Kidney epithelial cell (primary cell): Measurements from ENCODE around the gene ZNF148. TPM values are rescaled to one million over a fixed set of nuclear protein-coding genes. Genes with fewer than 3 reads are reported as not detected.
"Not testable (repeated sequence)": the region's sequence is repeated elsewhere in the genome, so short reads cannot be mapped to it uniquely, and the experiment has no call there.

Source experiments
- DNase-seq: peaks from one replicate; pipeline ENCODE4 v3.0.0-alpha.2; 2010; ENCODE audit warnings: low read depth
- H3K27me3 ChIP-seq: 2 replicates; pipeline ENCODE4 v1.6.0; 2011; ENCODE audit warnings: low read length; ENCODE audit not compliant: control insufficient read depth, insufficient read depth
- H3K36me3 ChIP-seq: 2 replicates; pipeline ENCODE4 v1.5.1; 2011; ENCODE audit warnings: low read length; ENCODE audit not compliant: control insufficient read depth, insufficient read depth
- H3K4me3 ChIP-seq: 2 replicates; pipeline ENCODE4 v1.5.1; 2011; ENCODE audit warnings: low read depth, mild to moderate bottlenecking, control low read depth, low read length
- total RNA-seq: library from RNA; depleted of rRNA; stranded (reverse); fragments of >200 nt; gene quantifications from 2 replicates; pipeline ENCODE4 v1.2.3, GENCODE V29; 2015
- TF ChIP-seq, protein P1 (sequence below): IDR thresholded peaks from 2 replicates; pipeline ENCODE4 v1.5.1; 2011; ENCODE audit warnings: mild to moderate bottlenecking, moderate library complexity, low read length, control low read depth, inconsistent platforms; ENCODE audit not compliant: insufficient read depth, poor library complexity, severe bottlenecking

ZNF148 gene
- total RNA-seq, 1 donor from 2014 or later: 22.8 TPM

DNA sequence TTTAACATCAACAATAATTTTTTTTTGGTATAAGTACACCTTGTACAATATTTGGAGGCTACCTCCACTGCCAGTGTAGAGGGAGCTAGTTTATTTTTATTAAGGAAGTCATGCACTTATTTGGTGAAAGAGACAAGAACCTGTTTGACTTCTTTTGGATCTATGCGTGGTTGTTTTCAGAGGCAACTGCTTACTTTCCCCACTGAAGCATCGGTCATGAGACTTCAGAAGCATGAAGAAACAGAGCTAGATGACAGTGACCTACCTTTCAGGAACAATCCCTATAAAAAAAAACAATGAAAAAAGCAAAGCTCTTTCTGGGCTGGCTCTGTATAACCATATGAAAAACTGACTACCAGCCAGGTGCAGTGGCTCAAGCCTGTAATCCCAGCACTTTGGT, 20.0 kb upstream of the ZNF148 start:
- Histone ChIP-seq H3K27me3 (no peaks in the 10 kb centered on the region), H3K36me3 (no peaks in the 10 kb centered on the region), H3K4me3 (no peak overlapping the region)
- no peak for DNase-seq
- TF ChIP-seq, protein P1, sequence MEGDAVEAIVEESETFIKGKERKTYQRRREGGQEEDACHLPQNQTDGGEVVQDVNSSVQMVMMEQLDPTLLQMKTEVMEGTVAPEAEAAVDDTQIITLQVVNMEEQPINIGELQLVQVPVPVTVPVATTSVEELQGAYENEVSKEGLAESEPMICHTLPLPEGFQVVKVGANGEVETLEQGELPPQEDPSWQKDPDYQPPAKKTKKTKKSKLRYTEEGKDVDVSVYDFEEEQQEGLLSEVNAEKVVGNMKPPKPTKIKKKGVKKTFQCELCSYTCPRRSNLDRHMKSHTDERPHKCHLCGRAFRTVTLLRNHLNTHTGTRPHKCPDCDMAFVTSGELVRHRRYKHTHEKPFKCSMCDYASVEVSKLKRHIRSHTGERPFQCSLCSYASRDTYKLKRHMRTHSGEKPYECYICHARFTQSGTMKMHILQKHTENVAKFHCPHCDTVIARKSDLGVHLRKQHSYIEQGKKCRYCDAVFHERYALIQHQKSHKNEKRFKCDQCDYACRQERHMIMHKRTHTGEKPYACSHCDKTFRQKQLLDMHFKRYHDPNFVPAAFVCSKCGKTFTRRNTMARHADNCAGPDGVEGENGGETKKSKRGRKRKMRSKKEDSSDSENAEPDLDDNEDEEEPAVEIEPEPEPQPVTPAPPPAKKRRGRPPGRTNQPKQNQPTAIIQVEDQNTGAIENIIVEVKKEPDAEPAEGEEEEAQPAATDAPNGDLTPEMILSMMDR: no peak

DNA sequence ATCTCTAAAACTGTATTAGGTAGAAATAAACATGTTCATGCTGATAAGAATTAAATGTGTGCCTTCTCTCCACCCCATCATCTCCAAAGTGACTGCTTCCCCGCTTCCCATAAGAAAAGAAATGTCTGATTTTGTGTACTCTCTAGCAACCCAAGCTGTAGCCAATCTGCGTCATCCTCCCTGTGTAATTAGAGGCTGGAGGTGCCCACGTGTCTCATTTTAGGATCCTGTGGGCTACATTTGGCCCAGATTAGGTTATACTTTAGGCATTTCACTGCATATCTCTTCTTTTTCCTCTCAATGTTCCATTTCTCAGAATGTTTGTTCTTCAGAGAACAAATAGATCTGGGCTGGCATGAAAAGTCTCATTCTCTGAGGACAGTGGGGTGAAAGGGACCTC, 19.3 kb upstream of the ZNF148 start:
- TF ChIP-seq, protein P1: no peak
- no peaks in the 10 kb centered on the region for H3K27me3 ChIP-seq
- no peak for DNase-seq
- H3K4me3 ChIP-seq: no peak overlapping the region
- no peaks in the 10 kb centered on the region for H3K36me3 ChIP-seq

DNA sequence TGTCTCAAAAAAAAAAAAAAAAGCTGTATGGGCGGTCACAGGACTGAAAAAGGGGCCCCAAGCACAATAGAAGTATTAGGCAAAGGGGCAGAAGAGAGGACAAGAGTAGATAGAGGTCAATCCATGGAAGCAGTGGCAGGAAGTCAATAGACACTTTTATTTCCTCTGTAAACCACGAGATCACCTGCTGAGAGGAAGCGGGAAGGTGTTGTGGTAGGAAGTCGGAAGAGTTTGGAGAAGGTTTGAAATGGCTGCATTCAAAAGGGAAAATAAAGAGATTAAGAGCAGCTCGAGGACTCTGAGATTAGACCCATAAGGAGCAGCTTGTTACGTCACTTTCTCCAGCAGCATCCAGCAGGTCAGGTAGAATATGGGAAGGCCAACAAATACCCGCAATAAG, 14.2 kb upstream of the ZNF148 start:
- Histone ChIP-seq H3K36me3 (no peaks in the 10 kb centered on the region), H3K27me3 (no peaks in the 10 kb centered on the region), H3K4me3 (no peak overlapping the region)
- DNase-seq: no peak
- TF ChIP-seq, protein P1: no peak

DNA sequence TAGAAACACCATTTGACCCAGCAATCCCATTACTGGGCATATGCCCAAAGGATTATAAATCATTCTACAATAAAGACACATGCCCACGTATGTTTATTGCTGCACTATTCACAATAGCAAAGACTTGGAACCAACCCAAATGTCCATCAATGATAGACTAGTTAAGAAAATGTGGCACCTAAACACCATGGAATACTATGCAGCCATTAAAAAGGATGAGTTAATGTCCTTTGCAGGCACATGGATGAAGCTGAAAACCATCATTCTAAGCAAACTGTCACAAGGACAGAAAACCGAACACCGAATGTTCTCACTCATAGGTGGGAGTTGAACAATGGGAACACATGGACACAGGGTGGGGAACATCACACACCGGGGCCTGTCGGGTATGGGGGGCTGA, 13.2 kb upstream of the ZNF148 start:
- H3K36me3 ChIP-seq, DNase-seq, H3K4me3 ChIP-seq, H3K27me3 ChIP-seq: not testable (repeated sequence)

DNA sequence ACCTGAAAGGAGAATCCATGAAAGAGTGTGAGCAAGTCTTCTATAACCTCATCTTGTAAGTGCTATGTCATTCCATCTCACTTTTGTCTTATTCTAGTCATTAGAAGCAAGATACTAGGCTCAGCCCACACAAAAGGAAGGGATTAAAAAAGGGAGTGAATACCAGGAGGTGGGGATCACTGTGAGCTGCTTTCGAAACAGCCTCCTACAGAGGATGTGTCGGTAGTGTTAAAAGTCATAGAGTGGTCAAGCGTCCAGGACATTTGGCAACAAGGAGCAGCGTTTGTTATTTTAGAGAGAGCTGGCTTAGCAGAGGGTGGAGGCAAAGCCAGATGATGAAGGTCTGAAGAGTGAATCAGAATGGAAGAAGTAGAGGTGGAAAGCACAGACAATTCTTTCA, 11.7 kb upstream of the ZNF148 start:
- Histone ChIP-seq H3K4me3 (no peak overlapping the region), H3K36me3 (no peaks in the 10 kb centered on the region), H3K27me3 (no peaks in the 10 kb centered on the region)
- no peak for DNase-seq
- TF ChIP-seq, protein P1: no peak

DNA sequence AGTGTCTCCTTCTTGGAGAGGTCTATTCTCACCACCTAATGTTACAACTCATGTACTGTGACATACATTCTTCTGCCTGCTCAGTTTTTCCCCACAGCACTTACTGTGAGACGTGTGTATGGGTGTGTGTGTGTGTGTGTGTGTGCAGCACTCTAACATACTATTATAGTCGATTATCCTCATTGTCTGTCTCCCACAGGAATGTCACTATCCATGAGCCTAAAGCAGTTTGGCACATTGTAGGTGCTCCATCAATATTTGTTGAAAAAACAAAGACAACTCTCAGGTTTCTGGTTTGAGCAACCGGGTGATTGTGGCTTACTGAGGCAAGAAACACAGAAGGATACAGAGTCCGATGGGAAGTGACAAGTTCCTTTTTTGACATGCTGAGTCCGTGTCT, 8.6 kb upstream of the ZNF148 start:
- TF ChIP-seq, protein P1: no peak
- H3K27me3 ChIP-seq: no peaks in the 10 kb centered on the region
- no peak overlapping the region for H3K4me3 ChIP-seq
- DNase-seq: no peak
- H3K36me3 ChIP-seq: no peaks in the 10 kb centered on the region
